HG02763 (cell line): ENCODE results near the gene GALNT12.

Experiments used
- ATAC-seq: cut with Tn5 transposase; IDR thresholded peaks from one replicate; pipeline ENCODE4 v1.9.1; 2021; ENCODE audit warnings: mild to moderate bottlenecking, moderate library complexity; ENCODE audit not compliant: unreplicated experiment

The GALNT12 gene

DNA sequence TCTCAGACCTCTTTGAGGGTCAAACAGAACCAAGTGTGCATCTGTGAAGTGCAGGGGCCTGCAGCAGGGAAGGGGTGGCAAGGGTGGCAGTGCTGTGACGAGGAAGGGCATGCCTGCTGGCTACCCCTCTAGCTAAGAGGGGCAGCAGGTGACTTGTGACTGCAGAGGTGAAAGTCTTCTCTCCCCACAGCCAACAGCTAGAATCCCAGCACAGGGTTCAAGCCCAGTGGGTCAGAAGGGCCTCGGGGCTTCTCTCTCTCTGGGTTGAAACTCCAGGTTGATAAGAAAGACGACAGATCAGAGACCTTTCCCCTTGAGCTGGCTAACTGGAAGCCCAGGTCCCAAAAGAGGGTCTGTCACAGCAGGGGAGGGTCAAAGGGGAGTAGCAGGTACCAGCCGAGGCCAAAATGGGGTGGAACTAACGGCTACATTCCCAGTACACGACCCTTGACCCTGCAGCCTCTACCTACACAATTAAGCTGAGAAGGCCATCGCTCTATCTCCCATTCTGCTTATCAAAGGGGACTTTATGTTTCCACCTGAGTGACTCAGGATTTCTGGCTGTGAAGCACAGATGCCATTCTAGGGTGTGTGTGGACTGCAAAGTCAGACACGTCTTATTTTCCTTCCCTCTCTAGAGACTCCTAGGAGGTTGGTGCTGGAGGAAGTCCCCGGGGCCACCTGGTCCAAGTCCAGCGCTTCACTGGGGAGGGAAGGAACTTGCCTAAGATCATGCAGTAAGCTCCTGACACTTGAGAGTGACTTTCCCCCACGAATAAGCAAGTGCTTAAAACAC lies 25.7 kb upstream of the GALNT12 start:
- no peak for ATAC-seq

DNA sequence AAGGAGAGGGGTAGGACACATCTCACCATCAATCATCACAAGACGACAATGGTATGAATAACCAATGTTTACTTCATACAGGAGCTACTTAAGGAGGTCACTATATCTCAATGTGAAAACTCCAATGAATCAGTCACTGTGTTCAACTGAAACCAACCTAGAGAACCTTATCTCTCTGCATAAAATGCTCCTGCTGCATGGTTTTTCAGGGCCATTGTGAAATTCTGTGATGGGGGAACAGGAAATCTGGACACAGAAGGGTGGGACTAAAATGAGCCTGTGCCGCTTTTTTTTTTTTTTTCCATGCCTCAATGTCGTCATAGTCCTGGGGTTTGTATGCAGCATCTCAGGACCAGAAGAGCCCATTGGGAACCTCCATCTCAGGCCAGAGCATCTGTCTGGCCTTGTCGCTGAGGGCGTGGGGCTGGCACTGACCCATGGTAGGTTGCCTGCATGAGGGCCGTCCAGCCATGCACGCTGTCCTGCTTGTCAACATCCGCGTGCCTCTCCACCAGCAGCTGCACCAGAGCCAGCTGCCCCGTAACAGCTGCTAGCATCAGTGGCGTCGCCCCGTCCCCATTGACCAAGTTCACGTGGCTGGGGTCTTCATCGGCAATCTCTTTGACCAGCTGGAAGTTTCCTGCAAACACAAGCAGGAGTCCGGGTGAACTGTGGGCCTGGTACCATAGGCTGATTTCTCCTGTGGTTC lies 23.8 kb upstream of the GALNT12 start:
- no peak for ATAC-seq

DNA sequence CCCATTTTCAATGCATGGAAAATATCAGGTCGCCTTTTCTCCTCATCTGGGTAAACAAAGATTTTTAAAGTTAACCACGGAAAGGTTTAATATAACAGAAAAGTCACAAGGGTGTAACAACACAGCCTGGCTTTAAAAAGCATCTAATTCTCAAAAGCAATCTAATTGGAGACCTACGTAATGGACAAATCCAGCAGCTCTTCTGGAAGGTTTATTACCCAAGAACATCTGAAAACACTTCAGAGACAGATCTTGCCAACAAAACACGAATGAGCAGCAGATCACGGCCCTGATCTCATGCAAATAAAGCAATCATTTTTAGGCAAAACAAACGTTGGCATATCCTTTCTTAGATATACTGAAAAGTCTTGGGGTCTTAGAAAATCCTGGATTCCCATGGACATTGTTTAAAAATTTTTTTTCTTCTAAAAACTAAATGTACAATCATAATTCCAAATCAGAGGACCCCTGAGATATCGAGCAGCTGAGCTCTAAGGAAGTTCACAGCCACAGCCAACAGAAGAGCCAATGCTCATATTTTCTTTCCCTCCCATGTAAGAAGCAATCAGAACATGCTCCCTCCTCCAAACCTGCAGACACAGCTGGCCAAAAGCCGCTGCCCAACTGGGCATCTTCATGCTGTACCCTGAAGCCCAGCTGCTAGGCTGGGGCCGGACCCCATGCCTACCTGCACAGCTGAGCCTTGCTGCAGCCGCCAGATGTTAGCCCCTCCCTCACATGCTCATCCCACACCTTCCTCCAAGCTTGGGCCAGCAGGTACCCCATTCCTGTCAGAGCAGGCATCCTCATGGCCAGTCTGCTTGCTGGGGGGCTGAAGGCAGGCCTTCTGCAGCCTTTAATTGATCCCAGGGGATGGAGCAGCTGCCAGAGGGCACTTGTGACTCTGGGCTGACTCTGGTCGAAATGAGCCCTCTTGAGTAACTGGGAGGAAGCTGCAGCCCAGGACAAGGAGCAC lies 22.4 kb upstream of the GALNT12 start:
- no peak for ATAC-seq

DNA sequence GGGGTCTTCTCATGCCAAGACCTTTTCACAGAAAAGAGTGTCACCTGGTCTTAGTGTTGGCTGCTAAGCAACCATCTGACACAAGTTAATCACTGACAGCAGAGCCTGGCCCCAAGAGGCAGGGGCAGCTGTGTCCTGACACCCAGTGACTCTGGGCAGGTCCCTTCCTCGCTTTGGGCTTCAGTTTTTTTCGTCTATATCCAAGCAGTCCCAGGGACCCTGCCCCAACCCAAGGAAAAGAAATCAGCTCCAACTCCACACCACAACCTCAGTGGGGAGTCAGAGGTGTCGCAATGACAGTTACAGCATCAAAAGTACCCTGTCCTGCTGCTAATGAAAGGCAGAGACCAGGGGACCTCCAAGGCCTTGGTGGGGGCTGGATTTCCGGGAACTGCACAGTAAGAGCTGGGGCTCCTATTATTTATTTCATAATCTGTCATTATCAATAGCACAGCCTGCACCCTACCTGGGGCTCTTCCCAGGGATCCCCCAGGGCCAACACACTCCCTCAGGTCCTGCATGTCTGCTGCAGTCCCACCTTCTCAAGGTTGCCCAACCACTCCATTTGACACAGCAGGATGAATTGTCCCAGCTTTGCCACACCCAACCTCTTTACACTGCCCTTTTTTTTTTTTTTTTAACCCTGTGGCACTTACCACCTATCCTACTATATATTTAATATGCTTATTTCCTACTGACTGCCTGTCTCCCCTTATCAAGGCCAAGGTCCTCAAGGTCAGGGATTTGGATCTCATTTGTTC lies 20.5 kb upstream of the GALNT12 start:
- no peak for ATAC-seq

DNA sequence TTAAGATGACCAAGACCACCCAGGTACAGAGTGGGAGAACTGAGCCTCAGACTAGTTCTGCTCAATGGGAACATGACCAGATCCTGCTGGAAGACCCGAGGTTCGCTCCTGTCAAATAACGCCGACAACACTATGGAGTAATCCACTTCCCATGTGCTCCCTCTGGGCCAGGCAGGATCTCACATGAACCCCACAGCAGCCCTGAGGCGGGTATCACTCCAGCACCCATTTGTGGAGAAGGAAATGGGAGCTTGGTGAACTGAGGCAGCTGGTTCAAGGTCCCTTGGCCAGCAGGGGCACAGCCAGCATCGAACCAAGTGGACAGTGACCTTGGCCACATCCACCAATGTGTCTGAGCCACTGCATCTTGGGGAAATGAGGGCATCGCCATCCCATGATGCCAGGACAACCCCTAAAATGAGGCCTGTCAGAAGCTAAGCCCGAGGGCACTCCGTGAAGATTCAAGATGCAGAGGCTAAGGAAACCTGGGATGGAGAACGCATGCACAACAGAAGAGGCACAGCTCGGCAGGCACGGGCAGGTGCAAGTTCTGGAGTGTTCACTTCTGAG lies 19.6 kb upstream of the GALNT12 start:
- no peak for ATAC-seq

DNA sequence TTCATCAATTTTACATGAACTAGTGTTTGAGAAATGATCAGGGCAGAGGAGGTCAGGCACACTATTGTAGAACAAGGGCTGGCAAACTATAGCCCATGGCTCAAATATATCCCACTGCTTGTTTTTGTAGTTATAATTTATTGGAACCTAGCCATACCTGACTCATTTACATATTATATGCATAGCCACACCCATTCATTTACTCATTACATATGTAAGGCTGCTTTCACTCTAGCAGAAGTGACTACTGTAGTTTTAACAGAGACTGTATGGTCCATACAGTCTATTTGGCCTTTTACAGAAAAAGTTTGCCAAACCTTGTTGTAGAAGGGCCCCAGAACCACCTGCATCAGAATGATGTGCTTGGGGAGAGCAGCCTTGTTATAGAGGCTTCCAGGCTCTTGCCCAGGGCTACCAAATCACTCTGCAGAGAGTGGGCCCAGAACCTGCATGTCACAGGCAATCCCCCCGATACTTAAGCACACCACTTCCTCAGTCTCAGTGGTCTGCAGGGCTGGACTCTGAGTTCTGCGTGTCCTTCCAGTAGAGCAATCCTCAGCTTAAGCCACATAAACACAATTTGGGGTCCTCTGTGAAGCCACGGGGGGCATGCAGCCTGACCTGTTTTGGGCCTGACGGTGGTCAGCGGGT lies 17.9 kb upstream of the GALNT12 start:
- no peak for ATAC-seq

DNA sequence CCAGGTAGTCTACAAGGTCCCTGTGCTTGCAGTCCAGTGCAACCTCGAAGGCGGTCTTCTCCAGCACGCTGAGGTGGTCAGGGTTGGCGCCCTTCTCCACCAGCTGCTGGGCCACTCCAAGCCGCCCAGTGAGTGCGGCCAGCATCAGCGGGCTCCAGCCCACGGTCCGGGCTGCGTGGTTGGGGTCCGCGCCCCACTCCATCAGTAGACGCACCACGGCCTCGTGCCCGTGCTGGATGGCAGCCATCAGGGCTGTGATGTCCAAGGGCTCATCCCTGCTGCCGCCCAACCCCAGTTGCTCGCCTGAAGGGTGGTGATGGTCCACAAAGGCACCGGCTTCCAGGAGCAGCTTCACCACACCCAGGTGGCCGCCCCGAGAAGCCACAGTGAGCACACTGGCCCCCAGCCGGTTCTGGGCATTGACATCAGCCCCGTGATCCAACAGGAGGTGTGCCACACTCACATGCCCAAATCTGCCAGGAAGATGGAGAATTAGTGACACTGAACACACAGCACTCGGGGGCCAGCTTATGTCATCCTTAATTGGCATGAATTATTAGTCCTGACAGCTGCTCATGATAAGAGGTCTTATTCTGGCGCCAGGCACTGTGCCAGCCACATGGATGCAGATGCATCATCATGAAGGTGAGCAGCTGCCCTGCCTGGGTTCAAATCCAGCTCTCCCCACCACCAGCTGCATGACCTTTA lies 17.2 kb upstream of the GALNT12 start:
- no peak for ATAC-seq

DNA sequence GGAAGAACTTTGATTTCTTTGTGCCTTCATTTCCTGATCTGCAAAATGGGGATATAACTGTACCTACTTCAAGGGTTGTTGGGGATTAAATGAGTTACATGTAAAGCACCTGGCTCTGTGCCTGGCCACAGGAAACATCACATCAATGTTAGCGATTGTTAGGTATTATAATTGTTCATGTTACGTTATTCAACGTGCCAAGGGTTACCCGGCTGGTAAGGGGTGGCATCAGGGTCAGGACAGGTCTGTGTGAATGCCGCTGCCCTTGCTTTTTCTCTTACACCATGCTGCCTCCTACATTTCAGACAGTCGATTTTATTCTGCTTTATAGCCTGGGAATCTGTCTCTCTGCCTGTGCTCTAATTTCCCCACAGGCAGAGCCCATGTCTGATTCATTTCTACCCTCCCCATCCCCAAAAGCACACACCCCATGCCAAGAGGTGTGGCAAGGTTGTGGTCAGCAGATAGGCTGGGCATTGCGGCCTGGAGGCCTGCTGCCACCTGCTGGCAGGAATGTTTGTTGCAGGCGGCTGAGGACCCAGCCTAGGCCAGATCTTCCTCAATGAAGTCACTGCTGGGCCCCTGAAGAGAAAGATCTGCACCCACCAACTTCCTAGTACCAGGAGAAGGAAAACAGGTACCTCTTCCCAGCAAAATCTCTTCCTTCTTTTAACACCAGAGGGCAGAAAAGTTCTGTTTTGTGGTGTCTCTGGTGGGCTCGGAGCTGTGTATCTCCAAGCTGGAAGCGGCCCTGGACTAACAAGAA lies 16.4 kb upstream of the GALNT12 start:
- ATAC-seq = peak; percentile 65

DNA sequence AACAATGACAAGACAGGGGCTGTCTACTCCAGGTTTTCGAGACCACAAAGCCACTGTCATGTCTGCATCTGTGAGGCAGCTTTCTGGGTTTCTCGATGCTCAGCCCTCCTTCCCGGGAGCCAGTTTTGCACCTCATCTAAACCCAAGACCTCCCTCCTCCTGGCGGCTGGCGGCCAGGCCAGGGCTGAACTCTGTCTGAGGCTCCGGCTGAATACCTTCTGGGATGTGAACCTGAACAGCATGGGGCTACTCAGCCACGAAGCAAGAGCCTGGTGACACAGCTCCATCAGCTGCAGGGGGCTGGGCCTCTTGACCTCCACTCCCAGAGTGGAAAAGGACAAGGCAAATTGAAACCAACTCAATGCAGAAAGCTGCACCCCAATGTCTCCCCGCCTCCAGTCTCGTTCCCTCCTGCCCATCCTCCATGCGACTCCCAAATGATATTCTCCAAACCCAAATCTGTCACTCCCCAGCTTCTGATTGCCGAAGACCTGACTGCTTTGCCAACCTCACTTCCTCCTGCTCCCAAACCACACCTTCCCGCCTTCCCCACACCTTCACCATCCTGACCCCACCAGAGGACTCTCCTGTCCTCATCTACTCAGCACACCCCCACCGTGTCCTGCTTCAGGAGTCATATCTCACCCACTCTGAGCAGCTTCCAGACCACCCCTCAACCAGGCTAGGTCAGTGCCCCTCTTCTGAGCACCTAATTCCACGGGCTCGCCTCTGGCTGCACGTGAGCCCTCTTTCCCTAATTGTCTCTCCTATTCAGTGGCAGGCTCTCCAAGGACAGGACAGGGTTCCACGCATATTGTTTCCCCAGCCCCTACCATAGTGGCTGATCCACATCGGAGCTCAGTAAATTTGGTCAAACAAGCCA lies 15.6 kb upstream of the GALNT12 start:
- ATAC-seq = no peak

DNA sequence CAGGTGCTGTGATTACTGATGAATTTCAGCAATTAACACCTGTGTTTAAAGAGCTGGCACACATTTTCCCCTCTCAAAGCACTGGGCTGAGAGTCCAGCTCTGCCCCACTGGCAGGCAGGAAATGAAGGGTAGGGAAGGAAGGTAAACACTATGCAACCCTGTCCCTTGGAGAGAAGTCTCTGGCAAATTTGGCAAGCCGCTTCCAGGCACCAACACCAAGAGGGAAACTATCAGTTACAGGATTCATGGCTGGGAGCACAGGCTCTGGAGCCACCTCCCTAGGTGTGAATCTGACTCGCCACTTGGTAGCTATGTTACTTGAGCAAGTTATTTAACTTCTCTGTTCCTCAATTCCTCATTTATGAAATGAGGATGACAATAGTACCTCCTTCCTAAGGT lies 14.4 kb upstream of the GALNT12 start:
- ATAC-seq = no peak

DNA sequence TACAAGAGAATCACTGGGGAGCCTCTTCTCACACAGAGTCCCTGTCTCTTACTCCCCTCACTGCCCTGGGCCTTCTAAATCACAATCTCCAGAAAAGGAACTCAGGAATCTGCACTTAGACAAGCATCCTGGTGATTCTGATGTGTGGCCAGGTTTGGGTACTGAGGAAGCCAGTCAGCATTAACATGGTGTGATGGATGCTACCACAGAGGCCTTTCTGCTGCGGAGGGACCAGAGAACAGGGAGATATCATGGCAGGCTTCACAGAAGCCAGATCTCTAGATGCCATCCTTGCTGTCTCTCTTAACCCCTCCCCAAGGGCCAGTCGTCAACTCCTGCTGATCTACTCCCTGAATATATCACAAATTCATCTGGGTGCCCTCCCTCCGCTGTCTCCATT lies 12.7 kb upstream of the GALNT12 start:
- ATAC-seq = no peak

DNA sequence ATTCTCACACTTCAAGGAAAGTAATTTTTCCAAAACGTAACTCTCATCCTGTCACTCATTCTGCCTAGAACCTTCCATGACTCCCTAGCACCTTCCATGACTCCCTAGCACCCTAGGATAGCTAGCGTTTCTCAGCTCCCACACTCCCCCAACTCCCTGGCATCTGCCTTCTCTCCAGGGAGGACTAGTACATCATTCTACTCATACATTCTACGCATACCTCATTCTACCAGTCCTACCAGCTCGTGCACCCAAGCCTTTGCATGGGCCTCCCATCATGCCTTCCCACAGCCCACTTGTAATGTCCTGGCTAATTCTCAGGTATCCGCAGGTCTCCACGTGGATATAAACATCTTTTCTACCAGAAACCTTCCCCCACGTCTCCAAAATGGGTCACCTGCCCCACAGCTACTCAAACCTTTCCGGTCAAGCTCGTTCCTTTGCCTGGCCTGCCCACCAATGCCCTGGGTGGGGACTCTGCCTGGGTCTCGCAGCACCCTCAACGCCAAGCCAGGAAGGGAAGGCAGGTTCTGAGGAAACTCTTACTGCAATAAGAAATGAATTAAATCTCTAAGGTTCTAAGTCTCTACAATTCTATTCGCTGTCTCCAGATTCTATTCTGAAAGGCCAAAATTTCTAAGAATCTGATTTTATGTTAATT lies 12.0 kb upstream of the GALNT12 start:
- ATAC-seq = no peak

DNA sequence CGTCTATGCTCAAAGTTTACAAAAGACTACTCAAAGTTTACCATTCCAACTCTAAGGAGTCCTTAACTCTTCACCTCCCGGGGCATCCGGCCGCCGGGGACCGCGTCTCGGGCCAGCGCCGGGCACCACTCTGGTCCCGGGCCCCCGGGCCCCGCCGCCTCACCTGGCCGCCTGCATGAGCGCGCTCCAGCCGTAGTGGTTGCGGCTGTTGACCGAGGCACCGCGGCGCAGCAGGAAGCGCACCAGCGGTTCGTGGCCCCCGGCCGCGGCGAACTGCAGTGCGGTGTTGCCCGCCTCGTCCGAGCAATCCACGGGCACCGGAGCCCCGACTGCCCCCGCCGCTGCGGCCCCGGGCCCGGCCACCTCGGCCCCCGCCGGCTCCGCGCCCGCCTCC lies 11.5 kb upstream of the GALNT12 start:
- peak; percentile 34 for ATAC-seq

DNA sequence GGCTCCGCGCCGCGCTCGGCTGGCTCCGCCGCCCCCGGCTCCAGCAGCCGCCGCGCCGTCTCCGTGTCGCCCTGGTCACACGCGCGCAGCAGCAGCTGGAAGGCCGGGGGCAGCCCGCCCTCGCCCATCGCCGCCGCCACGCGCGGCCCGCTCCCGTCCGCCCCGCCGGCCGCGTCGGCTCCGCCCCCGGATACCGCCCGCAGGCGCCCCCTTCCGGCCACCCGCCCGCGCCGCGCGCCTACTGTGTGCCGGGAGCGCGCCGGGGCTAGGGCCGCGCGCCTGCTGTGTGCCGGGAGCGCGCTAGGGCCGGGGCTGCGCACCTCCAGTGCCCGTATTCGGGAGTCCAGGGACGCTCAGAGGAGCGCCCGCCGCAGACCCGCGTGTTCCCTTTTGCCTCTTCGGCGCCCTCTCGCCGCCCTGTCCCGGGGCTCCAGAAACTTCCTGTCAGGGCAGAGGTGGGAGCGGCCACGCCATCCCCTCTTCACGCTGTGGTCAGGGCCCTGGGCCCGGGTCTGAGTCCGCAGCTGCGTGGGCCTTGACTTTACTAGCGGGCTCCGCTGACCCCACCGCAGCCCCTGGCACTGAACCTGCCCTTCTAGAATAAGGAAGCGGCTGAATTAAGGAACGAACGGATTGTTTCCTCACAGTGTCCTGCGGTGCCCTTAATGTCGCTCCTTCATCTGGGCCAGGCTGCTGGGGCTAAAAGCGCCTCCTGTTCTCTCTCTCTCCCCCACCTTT lies 10.9 kb upstream of the GALNT12 start, which contains the start of gene ANKS6:
Gene ANKS6, minus strand, starts transcription at position 192 of the 738 bp plus-strand sequence. Its CDS starts 64 bp downstream, at position 128.
- ATAC-seq = peak; percentile 84

DNA sequence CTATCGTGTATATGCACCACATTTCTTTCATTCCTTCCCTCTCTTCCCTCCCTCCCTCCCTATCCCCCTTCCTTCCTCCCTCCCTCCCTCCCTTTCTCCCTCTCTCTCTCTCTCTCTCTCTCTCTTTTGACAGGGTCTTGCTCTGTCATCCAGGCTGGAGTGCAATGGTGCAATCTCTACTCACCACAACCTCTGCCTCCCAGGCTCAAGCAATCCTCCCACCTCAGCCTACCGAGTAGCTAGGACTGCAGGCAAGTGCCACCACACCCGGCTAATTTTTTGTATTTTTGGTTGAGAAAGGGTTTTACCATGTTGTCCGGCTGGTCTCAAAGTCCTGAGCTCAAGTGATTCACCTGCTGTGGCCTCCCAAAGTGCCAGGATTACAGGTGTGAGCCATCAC lies 10.0 kb upstream of the GALNT12 start:
- ATAC-seq = no peak

DNA sequence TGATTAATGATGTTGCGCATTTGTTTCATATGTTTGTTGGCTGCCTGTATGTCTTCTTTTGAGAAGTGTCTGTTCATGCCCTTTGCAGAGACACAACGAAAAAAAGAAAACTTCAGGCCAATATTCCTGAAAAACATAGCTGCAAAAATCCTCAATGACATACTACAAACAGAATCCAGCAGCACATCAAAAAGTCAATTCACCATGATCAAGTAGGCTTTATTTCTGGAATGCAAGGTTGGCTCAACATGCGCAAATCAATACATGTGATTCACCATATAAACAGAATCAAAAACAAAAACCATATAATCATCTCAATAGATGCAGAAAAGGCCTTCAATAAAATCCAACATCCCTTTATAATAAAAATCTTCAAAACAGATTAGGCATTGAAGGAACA lies 9.2 kb upstream of the GALNT12 start:
- no peak for ATAC-seq
